ENCODE results near the gene ECSIT.

ECSIT gene

DNA sequence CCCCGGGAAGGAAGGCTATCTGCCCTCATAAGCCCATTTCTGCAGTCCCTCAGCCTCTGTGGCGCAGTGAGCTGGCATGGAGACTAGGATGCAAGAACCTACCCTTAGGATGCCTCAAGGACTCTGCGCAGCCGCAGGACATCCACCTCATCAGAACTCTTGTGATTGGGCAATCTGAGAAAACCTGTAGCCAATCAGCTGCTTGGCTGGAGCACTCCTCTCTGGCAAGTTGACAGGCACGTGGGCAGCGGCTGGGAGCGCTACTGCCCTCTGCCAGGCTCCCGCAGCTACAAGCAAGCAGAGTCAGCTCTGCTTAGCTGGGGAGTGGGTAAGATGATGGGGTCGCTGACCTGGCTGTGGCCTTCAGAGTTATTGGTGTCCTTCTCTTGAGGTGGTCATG lies 1.5 kb upstream of the ECSIT start:
- H3K9me3 ChIP-seq (ENCODE audit: control insufficient read depth in 2 of 2, low read length in 2 of 2): no peaks in the 10 kb centered on the region
- peaks cover 0 to under 1% of the 10 kb centered on the region in 2 donors for H3K36me3 ChIP-seq (ENCODE audit: control insufficient read depth in 2 of 2, insufficient read depth in 2 of 2, low read length in 2 of 2)
- H3K9ac ChIP-seq (ENCODE audit: low read depth in 1 of 2, low read length in 2 of 2): no peak overlapping the region
- no peaks in the 10 kb centered on the region for H3K27me3 ChIP-seq (ENCODE audit: control insufficient read depth in 2 of 2, insufficient read depth in 2 of 2, low read length in 2 of 2)
- no peak overlapping the region for H3K27ac ChIP-seq (ENCODE audit: low read depth in 2 of 2, low read length in 2 of 2)
- H3K4me1 ChIP-seq (ENCODE audit: control insufficient read depth in 2 of 2, insufficient read depth in 2 of 2, low read length in 2 of 2): peaks cover 6 to 10% of the 10 kb centered on the region in 2 donors
- H3K4me3 ChIP-seq (ENCODE audit: low read length in 2 of 2): no peak overlapping the region

DNA sequence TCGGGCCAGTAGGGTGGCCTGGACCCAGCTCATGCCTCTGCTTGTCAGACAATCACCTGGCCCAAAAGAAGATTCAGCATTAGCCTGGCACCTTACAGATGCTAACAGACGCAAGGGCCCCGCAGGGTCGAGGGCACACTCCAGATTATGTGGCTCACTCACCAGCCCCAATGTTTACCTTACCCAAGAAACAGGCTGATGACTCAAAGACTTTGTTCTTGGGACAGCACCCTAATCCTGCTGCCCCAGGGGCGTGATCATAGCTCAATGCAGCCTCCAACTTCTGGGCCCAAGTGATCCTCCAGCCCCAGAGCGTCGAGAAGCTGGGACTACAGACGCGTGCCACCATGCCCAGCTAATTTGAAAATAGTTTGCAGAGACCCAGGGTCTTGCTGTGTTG lies 9.8 kb downstream of the ECSIT start:
- Histone ChIP-seq H3K36me3 (ENCODE audit: control insufficient read depth in 2 of 2, insufficient read depth in 2 of 2, low read length in 2 of 2) (peaks cover 13 to 18% of the 10 kb centered on the region in 2 donors), H3K4me3 (ENCODE audit: low read length in 2 of 2) (no peak overlapping the region), H3K27ac (ENCODE audit: low read depth in 2 of 2, low read length in 2 of 2) (no peak overlapping the region), H3K9me3 (ENCODE audit: control insufficient read depth in 2 of 2, low read length in 2 of 2) (no peaks in the 10 kb centered on the region), H3K9ac (ENCODE audit: low read depth in 1 of 2, low read length in 2 of 2) (no peak overlapping the region), H3K27me3 (ENCODE audit: control insufficient read depth in 2 of 2, insufficient read depth in 2 of 2, low read length in 2 of 2) (no peaks in the 10 kb centered on the region), H3K4me1 (ENCODE audit: control insufficient read depth in 2 of 2, insufficient read depth in 2 of 2, low read length in 2 of 2) (no peaks in the 10 kb centered on the region)

DNA sequence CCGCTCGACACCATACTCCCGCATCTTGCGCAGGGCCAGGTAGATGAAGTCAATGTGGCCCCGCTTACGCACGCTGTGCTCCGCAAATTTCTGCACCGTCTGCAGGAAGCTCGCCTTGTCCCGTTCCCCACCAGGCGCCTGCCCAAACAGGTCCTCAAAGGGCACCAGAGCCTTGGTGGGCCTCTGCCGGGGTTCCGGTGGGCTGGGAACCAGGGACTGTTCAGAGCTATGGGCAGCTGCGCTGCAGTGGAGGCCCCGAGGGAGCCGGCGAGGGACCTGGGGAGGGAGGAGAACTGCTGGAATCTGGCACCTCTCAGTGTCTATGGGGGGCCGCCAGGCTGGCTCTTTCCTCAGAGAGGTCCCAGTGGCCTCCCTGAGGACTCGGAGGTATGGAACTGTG lies 15.0 kb downstream of the ECSIT start:
- no peaks in the 10 kb centered on the region for H3K4me1 ChIP-seq (ENCODE audit: control insufficient read depth in 2 of 2, insufficient read depth in 2 of 2, low read length in 2 of 2)
- H3K27me3 ChIP-seq (ENCODE audit: control insufficient read depth in 2 of 2, insufficient read depth in 2 of 2, low read length in 2 of 2): no peaks in the 10 kb centered on the region
- H3K36me3 ChIP-seq (ENCODE audit: control insufficient read depth in 2 of 2, insufficient read depth in 2 of 2, low read length in 2 of 2): peaks cover 26 to 34% of the 10 kb centered on the region in 2 donors

DNA sequence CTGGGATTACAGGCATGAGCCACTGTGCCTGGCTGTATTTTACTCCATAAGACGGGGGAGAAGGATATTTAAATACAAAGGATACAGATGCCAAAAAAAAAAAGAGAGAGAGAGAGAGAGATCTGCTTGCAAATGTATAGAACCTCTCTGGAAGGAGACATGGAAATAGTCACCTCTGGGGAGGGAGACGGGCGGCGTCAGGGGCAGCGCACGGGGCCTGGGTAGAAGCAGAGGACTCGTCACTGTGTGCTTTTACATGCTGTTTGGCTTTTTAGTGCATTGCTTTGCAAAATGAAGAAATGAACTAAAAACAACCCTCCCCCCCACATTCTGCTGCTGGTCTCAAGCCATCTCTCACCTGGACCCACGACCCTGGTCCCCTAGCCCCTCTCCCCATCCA lies 18.5 kb downstream of the ECSIT start:
- Histone ChIP-seq H3K4me3 (ENCODE audit: low read length in 2 of 2) (no peak overlapping the region), H3K27ac (ENCODE audit: low read depth in 2 of 2, low read length in 2 of 2) (no peak overlapping the region), H3K36me3 (ENCODE audit: control insufficient read depth in 2 of 2, insufficient read depth in 2 of 2, low read length in 2 of 2) (peaks cover 15 to 20% of the 10 kb centered on the region in 2 donors), H3K4me1 (ENCODE audit: control insufficient read depth in 2 of 2, insufficient read depth in 2 of 2, low read length in 2 of 2) (peaks cover 5 to 6% of the 10 kb centered on the region in 2 donors), H3K27me3 (ENCODE audit: control insufficient read depth in 2 of 2, insufficient read depth in 2 of 2, low read length in 2 of 2) (no peaks in the 10 kb centered on the region), H3K9ac (ENCODE audit: low read depth in 1 of 2, low read length in 2 of 2) (no peak overlapping the region), H3K9me3 (ENCODE audit: control insufficient read depth in 2 of 2, low read length in 2 of 2) (no peaks in the 10 kb centered on the region)

More for the DNA sequence above, 15.0 kb downstream of the ECSIT start:
- Histone ChIP-seq H3K9me3 (ENCODE audit: control insufficient read depth in 2 of 2, low read length in 2 of 2) (no peaks in the 10 kb centered on the region), H3K27ac (ENCODE audit: low read depth in 2 of 2, low read length in 2 of 2) (no peak overlapping the region), H3K4me3 (ENCODE audit: low read length in 2 of 2) (no peak overlapping the region), H3K9ac (ENCODE audit: low read depth in 1 of 2, low read length in 2 of 2) (no peak overlapping the region)

DNA sequence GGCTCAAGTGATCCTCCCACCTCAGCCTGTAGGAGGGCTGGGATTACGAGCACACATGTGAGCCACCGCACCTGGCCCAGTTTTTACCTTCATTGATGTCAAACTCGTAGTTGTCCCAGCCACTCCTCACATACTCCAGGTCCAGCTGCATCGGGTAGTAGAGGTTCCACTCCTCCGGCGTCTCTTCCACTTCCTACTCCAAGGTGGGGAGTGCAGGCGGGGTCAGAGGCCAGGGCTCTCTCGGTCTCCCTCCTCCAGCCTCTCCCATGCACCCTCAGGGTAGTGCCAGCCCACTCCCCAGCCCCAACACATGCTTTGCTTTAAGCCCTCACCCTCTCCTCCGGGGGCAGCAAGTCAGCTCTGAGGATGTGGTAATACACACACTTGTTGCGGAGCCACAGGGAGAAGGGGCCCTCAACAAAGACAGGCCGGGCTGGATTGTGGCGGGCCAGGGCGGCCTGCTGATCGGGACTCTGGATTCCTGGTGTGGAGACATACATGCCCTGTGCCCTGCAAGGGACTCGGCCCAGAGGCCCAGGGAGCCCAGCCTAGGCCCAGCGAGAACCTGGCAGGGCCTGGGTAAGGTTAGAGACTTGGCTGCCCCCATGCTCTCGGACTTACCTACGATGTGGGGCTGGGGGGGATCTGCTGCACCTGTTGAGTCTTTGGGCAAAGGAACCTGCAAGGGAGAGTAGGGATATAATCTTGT lies 21.4 kb downstream of the ECSIT start:
- no peak overlapping the region for H3K9ac ChIP-seq (ENCODE audit: low read depth in 1 of 2, low read length in 2 of 2)
- peaks cover 6 to 11% of the 10 kb centered on the region in 2 donors for H3K4me1 ChIP-seq (ENCODE audit: control insufficient read depth in 2 of 2, insufficient read depth in 2 of 2, low read length in 2 of 2)
- H3K27me3 ChIP-seq (ENCODE audit: control insufficient read depth in 2 of 2, insufficient read depth in 2 of 2, low read length in 2 of 2): no peaks in the 10 kb centered on the region
- H3K36me3 ChIP-seq (ENCODE audit: control insufficient read depth in 2 of 2, insufficient read depth in 2 of 2, low read length in 2 of 2): peaks cover 0 to 12% of the 10 kb centered on the region in 2 donors
- H3K4me3 ChIP-seq (ENCODE audit: low read length in 2 of 2): no peak overlapping the region
- H3K9me3 ChIP-seq (ENCODE audit: control insufficient read depth in 2 of 2, low read length in 2 of 2): no peaks in the 10 kb centered on the region
- no peak overlapping the region for H3K27ac ChIP-seq (ENCODE audit: low read depth in 2 of 2, low read length in 2 of 2)

DNA sequence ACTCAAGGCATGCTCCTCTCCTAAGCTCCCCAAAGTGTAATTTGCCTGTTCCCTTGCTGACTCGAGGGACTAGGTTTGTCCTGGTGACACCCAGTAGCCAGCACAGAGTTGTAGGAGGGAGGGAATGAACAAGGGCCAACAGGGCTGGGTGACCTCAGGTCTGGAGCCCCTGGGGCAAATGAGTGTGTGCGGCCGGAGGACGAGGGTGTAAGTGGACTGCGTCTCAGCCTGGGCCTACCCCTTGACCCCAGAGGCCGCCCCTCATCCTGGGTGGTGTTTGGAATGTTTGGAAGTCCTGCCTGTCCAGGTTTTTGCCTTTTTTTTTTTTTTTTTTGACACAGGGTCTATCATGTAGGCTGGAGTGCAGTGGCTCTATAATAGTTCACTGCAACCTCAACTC lies 22.0 kb downstream of the ECSIT start:
- Histone ChIP-seq H3K9me3 (ENCODE audit: control insufficient read depth in 2 of 2, low read length in 2 of 2) (no peaks in the 10 kb centered on the region), H3K4me1 (ENCODE audit: control insufficient read depth in 2 of 2, insufficient read depth in 2 of 2, low read length in 2 of 2) (peaks cover 6 to 11% of the 10 kb centered on the region in 2 donors), H3K27me3 (ENCODE audit: control insufficient read depth in 2 of 2, insufficient read depth in 2 of 2, low read length in 2 of 2) (no peaks in the 10 kb centered on the region), H3K9ac (ENCODE audit: low read depth in 1 of 2, low read length in 2 of 2) (no peak overlapping the region), H3K4me3 (ENCODE audit: low read length in 2 of 2) (no peak overlapping the region), H3K36me3 (ENCODE audit: control insufficient read depth in 2 of 2, insufficient read depth in 2 of 2, low read length in 2 of 2) (peaks cover 0 to 7% of the 10 kb centered on the region in 2 donors), H3K27ac (ENCODE audit: low read depth in 2 of 2, low read length in 2 of 2) (no peak overlapping the region)

DNA sequence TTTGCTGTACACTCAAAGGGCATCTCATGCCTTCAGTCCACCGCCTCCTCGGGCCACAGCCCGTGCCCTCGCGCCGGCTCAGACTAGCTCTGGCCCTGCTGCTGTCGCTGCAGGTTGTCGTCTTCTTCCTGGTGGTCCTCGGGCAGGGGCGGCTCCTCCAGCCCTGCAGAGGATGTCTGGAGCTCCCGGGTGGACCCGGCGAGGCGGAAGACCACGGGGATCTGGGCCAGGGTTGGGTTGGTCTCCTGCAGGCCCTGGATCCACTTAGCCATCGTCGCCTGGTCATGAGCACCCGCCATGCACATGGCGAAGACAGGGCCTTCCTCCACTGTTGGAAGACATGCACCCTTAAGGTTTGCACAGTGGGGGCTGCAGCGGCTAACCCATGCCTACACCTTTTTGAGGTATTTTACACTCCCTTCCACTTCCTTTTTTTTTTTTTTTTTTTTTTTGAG lies 22.8 kb downstream of the ECSIT start:
- H3K36me3 ChIP-seq (ENCODE audit: control insufficient read depth in 2 of 2, insufficient read depth in 2 of 2, low read length in 2 of 2): peaks cover 0 to 2% of the 10 kb centered on the region in 2 donors
- peaks cover 6 to 11% of the 10 kb centered on the region in 2 donors for H3K4me1 ChIP-seq (ENCODE audit: control insufficient read depth in 2 of 2, insufficient read depth in 2 of 2, low read length in 2 of 2)
- no peaks in the 10 kb centered on the region for H3K9me3 ChIP-seq (ENCODE audit: control insufficient read depth in 2 of 2, low read length in 2 of 2)
- H3K27me3 ChIP-seq (ENCODE audit: control insufficient read depth in 2 of 2, insufficient read depth in 2 of 2, low read length in 2 of 2): no peaks in the 10 kb centered on the region
- peak overlapping the region; percentile 81 to 85 for H3K4me3 ChIP-seq (ENCODE audit: low read length in 2 of 2)
- H3K27ac ChIP-seq (ENCODE audit: low read depth in 2 of 2, low read length in 2 of 2): peak overlapping the region; percentile 94
- H3K9ac ChIP-seq (ENCODE audit: low read depth in 1 of 2, low read length in 2 of 2): peak overlapping the region; percentile 72 to 90

DNA sequence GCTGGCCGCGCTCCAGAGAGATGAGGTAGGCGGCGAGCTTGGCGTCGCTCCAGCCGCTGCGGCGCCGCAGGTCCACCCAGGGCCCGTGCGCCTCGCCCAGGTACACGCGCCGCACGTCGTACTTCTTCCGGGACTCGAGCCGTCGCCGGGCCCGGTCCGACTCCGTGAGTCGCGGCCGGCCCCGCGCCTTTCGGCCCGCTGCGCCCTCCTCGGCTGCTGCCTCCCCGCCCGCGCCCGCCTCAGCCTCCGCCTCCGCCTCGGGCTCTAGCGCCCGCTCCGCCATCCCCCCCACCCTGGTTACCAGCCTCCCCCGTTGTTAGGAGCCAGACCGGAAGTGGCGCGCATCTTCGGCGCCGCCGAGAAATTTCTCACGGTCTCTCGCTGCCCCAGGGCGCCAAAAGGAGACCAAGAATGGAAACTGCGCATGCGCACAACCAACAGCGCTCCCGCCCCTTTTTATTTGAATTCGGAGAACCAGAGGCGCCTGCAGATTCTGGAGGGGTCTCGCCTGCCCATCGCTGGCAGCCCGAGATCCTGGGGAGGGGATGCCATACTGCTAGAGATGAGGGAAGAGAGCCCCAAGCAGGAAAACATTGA lies 23.3 kb downstream of the ECSIT start, which contains the start of gene ZNF653:
Gene ZNF653 (minus strand): TSS at position 336 of the 597 bp plus-strand sequence. CDS start 53 bp downstream, at position 283.
- Histone ChIP-seq H3K4me1 (ENCODE audit: control insufficient read depth in 2 of 2, insufficient read depth in 2 of 2, low read length in 2 of 2) (peaks cover 6 to 11% of the 10 kb centered on the region in 2 donors), H3K27me3 (ENCODE audit: control insufficient read depth in 2 of 2, insufficient read depth in 2 of 2, low read length in 2 of 2) (no peaks in the 10 kb centered on the region), H3K36me3 (ENCODE audit: control insufficient read depth in 2 of 2, insufficient read depth in 2 of 2, low read length in 2 of 2) (peaks cover 0 to 2% of the 10 kb centered on the region in 2 donors), H3K27ac (ENCODE audit: low read depth in 2 of 2, low read length in 2 of 2) (peak within 1 kb of the TSS; percentile 94), H3K9me3 (ENCODE audit: control insufficient read depth in 2 of 2, low read length in 2 of 2) (no peaks in the 10 kb centered on the region), H3K9ac (ENCODE audit: low read depth in 1 of 2, low read length in 2 of 2) (peak within 1 kb of the TSS; percentile 72 to 90), H3K4me3 (ENCODE audit: low read length in 2 of 2) (peak within 1 kb of the TSS; percentile 81 to 85)

DNA sequence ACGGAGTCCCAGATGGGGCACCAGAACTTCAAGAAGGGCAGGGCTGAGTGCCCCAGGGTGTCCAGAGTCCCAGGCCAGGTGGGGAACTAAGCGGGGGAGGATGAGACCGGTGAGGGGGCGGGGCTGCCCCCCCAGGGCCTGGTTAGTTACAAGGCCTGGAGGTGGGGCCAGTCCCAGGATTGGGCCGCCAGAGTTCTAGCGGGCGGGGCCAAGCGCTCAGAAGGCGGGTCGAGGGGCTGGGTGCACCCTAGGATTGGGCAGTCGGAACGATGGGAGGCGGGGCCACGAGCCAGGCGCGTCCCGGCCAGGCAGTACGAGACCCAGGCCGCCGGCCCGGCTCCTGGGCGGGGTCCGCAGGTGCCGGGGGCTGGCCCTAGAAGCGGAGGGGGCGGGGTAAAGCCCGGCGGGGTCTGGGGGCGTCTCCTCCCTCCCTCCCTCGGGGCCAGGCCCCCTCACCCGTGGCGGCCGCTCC lies 23.9 kb downstream of the ECSIT start:
- Histone ChIP-seq H3K27ac (ENCODE audit: low read depth in 2 of 2, low read length in 2 of 2) (peak overlapping the region; percentile 94), H3K9me3 (ENCODE audit: control insufficient read depth in 2 of 2, low read length in 2 of 2) (no peaks in the 10 kb centered on the region), H3K27me3 (ENCODE audit: control insufficient read depth in 2 of 2, insufficient read depth in 2 of 2, low read length in 2 of 2) (no peaks in the 10 kb centered on the region), H3K36me3 (ENCODE audit: control insufficient read depth in 2 of 2, insufficient read depth in 2 of 2, low read length in 2 of 2) (peaks cover 0 to 2% of the 10 kb centered on the region in 2 donors), H3K4me3 (ENCODE audit: low read length in 2 of 2) (peak overlapping the region; percentile 81 to 85), H3K9ac (ENCODE audit: low read depth in 1 of 2, low read length in 2 of 2) (peak overlapping the region; percentile 72 to 90), H3K4me1 (ENCODE audit: control insufficient read depth in 2 of 2, insufficient read depth in 2 of 2, low read length in 2 of 2) (peaks cover 6 to 11% of the 10 kb centered on the region in 2 donors)

DNA sequence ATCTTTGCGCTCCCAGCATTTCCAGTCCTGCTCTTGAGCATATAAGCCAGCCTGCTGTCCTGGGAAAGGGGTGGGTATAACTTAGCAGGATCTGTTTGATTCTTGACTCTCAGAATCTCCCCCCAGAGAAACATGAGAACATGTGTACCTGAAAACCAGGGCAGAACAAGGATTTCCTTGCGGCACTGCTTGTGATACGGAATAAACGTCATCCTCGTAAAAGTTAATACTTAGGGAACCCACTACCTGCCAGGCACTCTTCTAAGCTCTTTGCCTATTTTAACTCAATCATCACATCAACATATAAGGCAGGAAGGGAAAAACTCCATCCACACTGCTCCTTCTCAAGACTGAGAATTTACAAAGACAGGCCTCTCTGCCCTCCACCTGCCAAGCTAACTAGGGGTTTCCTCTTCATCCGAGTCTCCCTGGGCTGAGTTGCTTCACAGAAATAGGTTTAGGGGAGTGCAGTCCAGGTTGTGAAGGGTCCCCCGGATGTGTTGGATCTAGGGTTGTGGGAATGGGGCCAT lies 24.4 kb downstream of the ECSIT start:
- Histone ChIP-seq H3K36me3 (ENCODE audit: control insufficient read depth in 2 of 2, insufficient read depth in 2 of 2, low read length in 2 of 2) (peaks cover 0 to 2% of the 10 kb centered on the region in 2 donors), H3K4me3 (ENCODE audit: low read length in 2 of 2) (peak overlapping the region; percentile 81 to 85), H3K9ac (ENCODE audit: low read depth in 1 of 2, low read length in 2 of 2) (peak overlapping the region; percentile 44 to 90), H3K27me3 (ENCODE audit: control insufficient read depth in 2 of 2, insufficient read depth in 2 of 2, low read length in 2 of 2) (no peaks in the 10 kb centered on the region), H3K4me1 (ENCODE audit: control insufficient read depth in 2 of 2, insufficient read depth in 2 of 2, low read length in 2 of 2) (peaks cover 6 to 11% of the 10 kb centered on the region in 2 donors), H3K27ac (ENCODE audit: low read depth in 2 of 2, low read length in 2 of 2) (peak overlapping the region; percentile 65 to 71), H3K9me3 (ENCODE audit: control insufficient read depth in 2 of 2, low read length in 2 of 2) (no peaks in the 10 kb centered on the region)

All from mucosa of rectum (tissue), 2 donors.